Spinal cord (tissue), 10 donors: Measurements from ENCODE around the gene PERCC1. TPM values are rescaled to one million over a fixed set of nuclear protein-coding genes. Genes with fewer than 3 reads are reported as not detected.
A peak's percentile ranks its signal among the peaks of the same experiment; 100 is the strongest.

Source experiments
- DNase-seq, 6 donors: peaks; one replicate each; pipeline versions ENCODE4 v3.0.0 to v3.0.0-alpha.2; 2013 to 2015; ENCODE audit warnings: low spot score in 6 of 6, low read depth in 4 of 6
- H3K27ac ChIP-seq: one replicate; pipeline ENCODE4 v1.5.1; 2013; ENCODE audit warnings: low read depth, low read length, control low read depth
- H3K27me3 ChIP-seq: one replicate; pipeline ENCODE4 v1.6.1; 2013; ENCODE audit warnings: low read length; ENCODE audit not compliant: control insufficient read depth, insufficient read depth
- H3K36me3 ChIP-seq: one replicate; pipeline ENCODE4 v1.6.1; 2013; ENCODE audit warnings: low read length; ENCODE audit not compliant: control insufficient read depth, insufficient read depth
- H3K4me1 ChIP-seq: one replicate; pipeline ENCODE4 v1.6.1; 2013; ENCODE audit warnings: low read length; ENCODE audit not compliant: control insufficient read depth, insufficient read depth
- H3K4me3 ChIP-seq: one replicate; pipeline ENCODE4 v1.5.1; 2013; ENCODE audit warnings: low read depth, low read length, control low read depth
- H3K9me3 ChIP-seq: one replicate; pipeline ENCODE4 v1.6.1; 2013; ENCODE audit warnings: low read length; ENCODE audit not compliant: control insufficient read depth, insufficient read depth
- WGBS: methylation state at CpG from one replicate; pipeline ENCODE4 v1.1.5; 2013; ENCODE audit warnings: missing lambda C conversion rate; ENCODE audit not compliant: insufficient coverage; 5-methylcytosine and 5-hydroxymethylcytosine counted together
- long read RNA-seq, 4 donors: transcript quantifications; one replicate each; lab custom pipeline, GENCODE V29; 2026
- polyA plus RNA-seq, 2 donors: library from polyadenylated mRNA; unstranded; fragments of 120-200 nt; gene quantifications; one replicate each; pipeline ENCODE4 v1.2.1, GENCODE V29; 2013; ENCODE audit not compliant: insufficient read length in 2 of 2
- total RNA-seq, 2 donors: library from RNA; depleted of rRNA in 1 of 2; stranded (reverse); fragments of 120-200 nt in 1 of 2; fragments of >200 nt in 1 of 2; gene quantifications; one replicate each; pipeline versions ENCODE4 v1.2.3 to v1.2.4, GENCODE V29; 2013 to 2014
- donor health status: healthy.

Gene PERCC1
- not detected for total RNA-seq
- polyA plus RNA-seq = under 1 TPM in 1 of 2 donors, not detected in 1; 0.35 TPM
- long read RNA-seq, donor 1 = 0 reads
- long read RNA-seq, donor 2 = 0 reads
- long read RNA-seq, donor 3 = 0 reads
- long read RNA-seq, donor 4, partial matches to known transcripts = 0 of 1 reads
- long read RNA-seq, donor 4, other reads (novel, unspliced or antisense) = 0 of 1 reads

DNA sequence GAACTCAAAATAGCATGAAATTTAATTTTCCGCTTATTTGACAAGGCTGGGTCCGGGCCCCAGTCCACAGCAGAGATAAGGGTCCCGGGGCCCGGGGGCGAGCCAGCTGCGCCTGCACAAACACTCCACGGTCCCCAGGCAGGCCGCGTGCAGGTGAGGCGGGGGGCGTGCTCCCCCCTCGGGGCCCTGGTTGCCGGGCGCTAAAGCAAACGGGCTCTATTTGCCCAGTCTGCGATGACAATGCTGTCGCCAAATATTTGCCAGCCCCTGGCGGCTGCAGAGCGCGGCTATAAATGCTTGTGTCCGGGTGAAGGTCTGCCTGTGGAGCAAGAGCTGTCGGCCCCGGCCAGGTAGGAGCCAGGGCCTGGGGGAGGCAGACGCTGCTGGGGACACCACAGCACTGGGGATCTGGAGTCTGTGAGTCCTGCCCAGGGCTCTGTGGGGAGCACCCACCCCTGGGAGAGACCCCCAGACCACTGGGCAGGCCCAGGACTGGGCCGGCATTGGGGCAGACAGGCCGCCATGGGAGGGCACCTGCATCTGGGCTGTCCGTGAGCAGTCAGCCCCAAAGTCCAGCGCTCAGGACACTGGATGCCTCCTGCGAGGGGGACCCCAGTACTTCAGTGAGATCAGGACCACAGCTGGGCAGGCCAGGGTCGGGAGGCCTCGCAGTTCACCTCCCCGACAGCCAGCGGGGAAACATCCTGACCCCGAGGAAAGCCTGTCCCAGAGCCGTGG lies at the start of gene PERCC1:
TSS of gene PERCC1 (plus strand) at position 320 of the 738 bp plus-strand sequence. CDS start 1,516 bp downstream, outside the sequence.
- WGBS = 36% methylated on average over 35 of the region's 35 CpGs
- Histone ChIP-seq H3K4me3 (no peak within 1 kb of the TSS), H3K4me1 (peaks cover 29% of the 10 kb centered on the region), H3K9me3 (no peaks in the 10 kb centered on the region), H3K27ac (no peak within 1 kb of the TSS), H3K36me3 (peaks cover 48% of the 10 kb centered on the region), H3K27me3 (no peaks in the 10 kb centered on the region)
- peak in 1 of 6 donors; percentile 36 for DNase-seq

DNA sequence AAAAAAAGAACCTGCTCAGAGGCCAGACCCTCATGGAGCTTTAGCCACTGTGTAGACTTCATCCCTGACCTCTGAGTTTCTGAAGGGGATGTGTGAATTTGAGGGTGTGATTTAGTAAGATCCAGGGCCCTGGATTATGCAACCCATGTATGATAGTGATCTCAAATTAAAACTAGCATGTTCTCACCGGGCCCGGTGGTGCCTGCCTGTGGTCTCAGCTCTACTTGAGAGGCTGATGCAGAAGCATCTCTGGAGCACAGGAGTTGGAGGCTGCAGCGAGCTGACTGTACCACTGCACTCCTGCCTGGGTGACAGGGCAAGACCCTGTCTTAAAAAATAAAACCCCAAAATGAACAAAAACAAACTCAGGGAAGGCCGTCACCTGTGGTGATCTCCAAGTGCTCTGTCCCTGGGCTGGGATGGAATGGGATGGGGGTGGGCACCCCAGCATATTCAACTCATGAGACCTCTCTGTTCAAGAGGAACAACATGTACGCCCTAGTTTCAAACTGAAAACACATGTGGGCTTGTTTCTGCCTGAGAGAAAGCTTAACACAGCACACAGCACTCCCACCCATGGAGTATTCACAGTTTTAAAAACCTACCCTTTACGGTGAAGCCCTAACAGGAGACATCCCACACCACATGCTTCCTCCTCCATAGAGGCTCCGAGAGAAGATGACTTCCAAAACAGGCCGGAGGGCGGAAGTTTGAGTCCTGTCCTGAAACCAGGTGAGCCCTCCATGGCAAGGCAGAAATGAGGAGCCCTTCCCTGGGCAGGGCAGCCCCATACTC lies 49.1 kb upstream of the PERCC1 start:
- WGBS = 94% methylated on average over 6 of the region's 9 CpGs
- Histone ChIP-seq H3K36me3 (peaks cover 72% of the 10 kb centered on the region), H3K4me3 (no peak overlapping the region), H3K4me1 (peaks cover 27% of the 10 kb centered on the region), H3K27me3 (no peaks in the 10 kb centered on the region), H3K9me3 (no peaks in the 10 kb centered on the region), H3K27ac (no peak overlapping the region)
- DNase-seq = no peak

DNA sequence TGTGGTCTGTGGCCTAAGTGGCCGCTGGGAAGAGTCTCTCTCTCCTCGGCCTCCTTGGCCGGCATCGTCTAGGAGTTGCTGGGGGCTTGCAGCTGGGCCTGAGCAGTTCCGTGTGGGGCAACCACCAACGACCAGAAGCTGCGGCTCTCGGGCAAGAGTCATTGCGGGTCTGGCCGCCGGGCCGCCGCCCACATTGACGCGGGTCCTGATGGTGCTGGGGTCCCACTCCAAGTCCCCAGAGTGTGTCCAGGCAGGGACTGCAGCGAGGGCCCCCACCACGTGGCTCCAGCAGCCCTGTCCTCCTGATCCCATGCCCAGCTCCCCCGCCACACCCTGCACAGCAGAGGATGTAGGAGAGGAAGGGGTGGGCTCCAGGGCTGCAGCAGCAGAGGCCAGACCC lies 47.3 kb upstream of the PERCC1 start:
- 96% methylated on average over 15 of the region's 18 CpGs for WGBS
- DNase-seq = no peak
- peaks cover 72% of the 10 kb centered on the region for H3K36me3 ChIP-seq

DNA sequence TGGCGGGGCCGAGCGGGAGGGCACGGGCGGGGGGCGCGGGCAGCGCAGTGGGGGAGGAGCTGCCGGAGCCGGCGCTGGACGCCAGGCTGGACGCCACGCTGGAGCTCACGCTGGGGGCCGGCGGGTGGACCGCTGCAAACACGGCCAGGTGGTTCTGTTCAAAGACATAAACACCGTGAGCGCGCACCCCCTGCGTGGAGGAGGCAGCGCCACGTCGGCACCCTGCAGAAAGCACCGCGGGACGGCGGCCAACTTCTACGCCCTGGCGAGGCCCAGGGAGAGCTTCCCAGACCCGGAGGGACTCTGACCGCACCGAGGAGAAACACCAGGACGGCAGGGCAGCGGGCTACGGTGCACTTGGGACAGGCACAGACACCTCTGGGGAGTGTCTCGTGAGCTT lies 45.6 kb upstream of the PERCC1 start:
- Histone ChIP-seq H3K4me3 (no peak overlapping the region), H3K27me3 (no peaks in the 10 kb centered on the region), H3K27ac (no peak overlapping the region), H3K36me3 (peaks cover 82% of the 10 kb centered on the region), H3K9me3 (no peaks in the 10 kb centered on the region), H3K4me1 (peaks cover under 1% of the 10 kb centered on the region)
- 93% methylated on average over 39 of the region's 39 CpGs for WGBS
- no peak for DNase-seq

More for the DNA sequence above, 47.3 kb upstream of the PERCC1 start:
- H3K27me3 ChIP-seq = no peaks in the 10 kb centered on the region
- H3K9me3 ChIP-seq = no peaks in the 10 kb centered on the region
- peaks cover 13% of the 10 kb centered on the region for H3K4me1 ChIP-seq
- H3K27ac ChIP-seq = no peak overlapping the region
- no peak overlapping the region for H3K4me3 ChIP-seq

DNA sequence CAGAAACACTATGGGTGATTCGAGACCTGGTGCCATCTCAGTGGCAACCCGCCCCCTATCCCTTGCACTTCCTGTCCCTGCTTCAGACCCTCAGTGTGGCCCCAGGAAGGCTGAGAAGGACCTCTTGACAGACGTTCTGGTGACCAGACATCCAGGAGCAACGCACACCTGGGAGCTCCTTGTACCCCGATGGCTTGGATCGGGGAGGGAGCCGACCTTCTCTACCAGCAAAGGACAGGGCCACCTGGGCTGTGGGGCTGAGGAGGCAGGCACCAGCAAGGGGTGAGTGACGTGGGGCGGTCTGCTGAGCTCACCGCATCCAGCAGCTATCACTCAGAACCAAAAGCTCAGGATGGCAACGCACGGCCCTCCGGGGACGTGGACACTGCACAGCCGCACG lies 43.5 kb upstream of the PERCC1 start:
- Histone ChIP-seq H3K4me1 (no peaks in the 10 kb centered on the region), H3K4me3 (no peak overlapping the region), H3K27ac (no peak overlapping the region), H3K36me3 (peaks cover 86% of the 10 kb centered on the region), H3K27me3 (no peaks in the 10 kb centered on the region), H3K9me3 (no peaks in the 10 kb centered on the region)
- WGBS = 91% methylated on average over 16 of the region's 16 CpGs
- DNase-seq = no peak

DNA sequence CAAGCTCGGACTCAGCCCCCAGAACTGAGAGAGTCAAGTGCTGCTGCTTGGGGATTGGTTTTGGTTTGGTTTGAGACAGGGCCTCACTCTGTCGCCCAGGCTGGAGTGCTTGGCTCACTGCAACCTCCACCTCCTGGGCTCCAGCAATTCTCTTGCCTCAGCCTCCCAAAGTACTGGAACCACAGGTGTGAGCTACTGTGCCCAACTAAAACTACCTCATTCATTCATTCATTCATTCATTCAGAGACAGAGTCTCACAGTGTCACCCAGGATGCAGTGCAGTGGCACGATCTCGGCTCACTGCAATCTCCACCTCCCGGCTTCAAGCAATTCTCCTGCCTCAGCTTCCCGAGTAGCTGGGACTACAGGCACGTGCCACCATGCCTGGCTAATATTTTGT lies 41.1 kb upstream of the PERCC1 start:
- no peaks in the 10 kb centered on the region for H3K4me1 ChIP-seq
- no peaks in the 10 kb centered on the region for H3K9me3 ChIP-seq
- H3K27ac ChIP-seq = no peak overlapping the region
- H3K4me3 ChIP-seq = no peak overlapping the region
- no peaks in the 10 kb centered on the region for H3K27me3 ChIP-seq
- peaks cover 88% of the 10 kb centered on the region for H3K36me3 ChIP-seq
- DNase-seq = no peak
- WGBS = 100% methylated on average over 3 of the region's 7 CpGs

DNA sequence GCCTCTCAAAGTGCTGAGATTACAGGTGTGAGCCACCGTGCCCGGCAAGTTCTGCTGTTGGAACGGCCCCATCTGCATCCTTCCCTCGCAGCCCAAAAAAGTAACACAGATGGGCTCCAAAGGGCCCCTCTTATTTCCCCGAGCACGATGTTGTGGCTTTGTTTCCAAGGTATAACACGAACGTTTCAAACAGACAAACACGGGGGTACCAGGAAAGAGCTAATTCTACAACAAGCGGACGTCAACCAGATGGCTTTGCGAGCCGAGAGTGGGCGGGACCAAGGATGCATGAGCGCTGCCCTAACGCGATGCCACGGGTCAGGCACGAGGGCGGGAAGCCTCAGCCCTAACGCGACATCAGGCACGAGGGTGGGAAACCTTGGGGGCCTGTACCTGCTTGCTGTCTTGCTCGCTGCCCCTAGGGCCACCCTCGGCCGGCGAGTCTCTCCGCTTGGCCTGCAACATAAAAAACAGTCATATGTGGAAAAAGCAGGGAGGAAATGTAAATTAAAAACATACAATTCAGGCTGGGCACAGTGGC lies 40.6 kb upstream of the PERCC1 start:
- Histone ChIP-seq H3K36me3 (peaks cover 85% of the 10 kb centered on the region), H3K27ac (no peak overlapping the region), H3K9me3 (no peaks in the 10 kb centered on the region), H3K27me3 (no peaks in the 10 kb centered on the region), H3K4me1 (no peaks in the 10 kb centered on the region), H3K4me3 (no peak overlapping the region)
- DNase-seq = no peak
- 90% methylated on average over 27 of the region's 28 CpGs for WGBS

DNA sequence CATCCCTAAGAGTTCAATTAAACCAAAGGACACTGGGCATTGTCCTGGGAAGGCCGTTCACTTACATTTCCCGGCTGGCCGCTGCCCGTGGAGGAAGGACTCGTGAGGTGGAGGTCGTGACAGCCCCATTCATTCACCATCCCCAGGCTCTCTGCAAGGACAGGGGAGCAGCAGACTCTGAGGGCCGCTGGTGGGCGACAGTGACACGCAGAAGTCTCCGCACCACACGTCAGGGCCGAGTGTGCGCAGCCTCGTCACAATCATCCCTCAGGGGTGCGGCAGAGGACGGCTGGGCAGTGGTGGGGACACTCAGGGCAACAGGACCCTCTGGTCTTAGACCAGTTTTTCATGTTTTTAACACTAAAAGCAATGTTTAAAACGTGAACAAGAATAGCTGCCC lies 38.1 kb upstream of the PERCC1 start:
- 92% methylated on average over 16 of the region's 17 CpGs for WGBS
- no peaks in the 10 kb centered on the region for H3K9me3 ChIP-seq
- H3K4me1 ChIP-seq = no peaks in the 10 kb centered on the region
- H3K36me3 ChIP-seq = peaks cover 88% of the 10 kb centered on the region
- H3K4me3 ChIP-seq = no peak overlapping the region
- no peak overlapping the region for H3K27ac ChIP-seq
- no peaks in the 10 kb centered on the region for H3K27me3 ChIP-seq
- DNase-seq = no peak

DNA sequence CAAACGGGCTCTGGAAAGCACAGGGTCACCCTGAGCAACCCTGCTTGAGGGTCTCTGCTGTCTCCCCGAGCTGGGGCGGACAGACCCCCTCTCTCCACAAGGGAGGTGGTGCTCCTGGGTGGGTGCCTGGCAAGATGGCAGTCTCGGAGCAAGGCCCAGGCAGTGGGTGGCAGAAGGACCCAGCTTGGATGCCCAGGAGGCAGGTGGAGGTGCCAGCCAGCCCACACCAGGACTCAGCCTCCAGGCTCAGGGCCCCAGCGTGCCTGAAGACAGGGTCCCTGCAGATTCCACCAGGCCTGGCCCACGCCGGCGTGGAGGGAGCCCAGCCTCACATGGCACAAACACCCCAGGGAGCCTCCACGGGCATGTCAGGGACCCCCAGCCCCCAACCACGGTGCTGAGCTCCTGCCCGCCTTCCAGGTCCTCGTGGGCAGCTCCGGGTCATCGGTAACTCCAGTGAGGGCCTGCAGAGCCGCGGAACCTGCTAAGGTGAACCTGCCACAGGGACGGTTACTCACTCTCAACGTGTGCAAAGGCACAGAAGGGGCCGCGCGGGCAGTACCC lies 37.2 kb upstream of the PERCC1 start:
- DNase-seq = no peak
- peaks cover 88% of the 10 kb centered on the region for H3K36me3 ChIP-seq
- WGBS = 98% methylated on average over 21 of the region's 21 CpGs
- H3K9me3 ChIP-seq = no peaks in the 10 kb centered on the region
- H3K27ac ChIP-seq = no peak overlapping the region
- H3K4me1 ChIP-seq = no peaks in the 10 kb centered on the region
- H3K27me3 ChIP-seq = no peaks in the 10 kb centered on the region
- H3K4me3 ChIP-seq = no peak overlapping the region
